A673 (cell line): ENCODE results near the gene CDT1.

Source experiments
- CTCF ChIP-seq: fragments of 300-800, 200-600 bp; sonication (generic); conservative IDR thresholded peaks from 2 replicates; pipeline ENCODE4 v1.5.1; 2017; ENCODE audit warnings: low read depth, mild to moderate bottlenecking, antibody characterized with exemption, low read length, moderate library complexity, mixed read lengths
- EZH2 ChIP-seq: fragments of 200-600 bp; sonication (generic); IDR thresholded peaks from 2 replicates; pipeline ENCODE4 v1.6.1; 2017; ENCODE audit warnings: borderline replicate concordance, low read depth, mild to moderate bottlenecking, mixed read lengths, antibody characterized with exemption, low read length; ENCODE audit not compliant: poor library complexity, severe bottlenecking

- TF ChIP-seq CTCF (no peak), EZH2 (no peak)
Measured at GRCh38 chr16:88813269-88814143, 9.9 kb downstream of the CDT1 start.
